ENCODE data around the gene KCNK6.

DNA sequence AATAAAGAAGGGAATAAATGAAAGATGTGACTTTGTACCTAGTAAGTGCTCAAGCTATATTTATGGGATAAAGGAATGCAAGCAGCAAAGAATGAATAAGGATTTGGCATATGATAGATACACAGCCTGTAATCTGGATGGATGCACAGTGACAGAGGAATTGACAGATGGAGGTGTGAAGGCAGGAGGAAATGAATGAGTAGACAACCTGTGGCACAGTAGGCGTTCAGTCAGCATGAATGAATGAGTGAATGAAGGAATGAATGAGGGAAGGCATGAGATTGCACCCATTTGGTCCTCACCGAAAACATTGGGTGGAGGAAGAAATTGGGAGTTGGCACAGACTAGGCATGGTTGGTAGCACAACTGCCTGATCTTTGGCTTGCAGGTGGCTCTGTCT lies 49.9 kb downstream of the KCNK6 start:
- TF ChIP-seq POLR2A (IDR thresholded peaks at IDR 0.05) = no peak
- no peak for TF ChIP-seq CTCF (IDR thresholded peaks at IDR 0.05)
